DND-41 (cell line): ENCODE data around the gene KCNC1.

Experiments used
- ATAC-seq: fragments of 200-7000 bp; cut with Tn5 transposase; 3 replicates; pipeline ENCODE4 v1.9.1; 2021; ENCODE audit warnings: low read depth; ENCODE audit not compliant: insufficient read depth
- DNase-seq: peaks from one replicate; pipeline ENCODE4 v3.0.0-alpha.2; 2020
- H2AFZ ChIP-seq: 2 replicates; pipeline ENCODE4 v1.6.0; 2012; ENCODE audit warnings: low read depth, low read length
- H3K27ac ChIP-seq: 2 replicates; pipeline ENCODE4 v1.5.1; 2012; ENCODE audit warnings: low read length, inconsistent platforms
- H3K27me3 ChIP-seq: fragments of 200-600 bp; sonication (generic); 2 replicates; pipeline ENCODE4 v1.6.0; 2012; ENCODE audit warnings: low read length, mild to moderate bottlenecking, inconsistent platforms; ENCODE audit not compliant: insufficient read depth, poor library complexity
- H3K36me3 ChIP-seq: 2 replicates; pipeline ENCODE4 v1.5.1; 2012; ENCODE audit warnings: low read length, inconsistent platforms; ENCODE audit not compliant: insufficient read depth
- H3K4me1 ChIP-seq: 2 replicates; pipeline ENCODE4 v1.5.1; 2012; ENCODE audit warnings: mild to moderate bottlenecking, low read length; ENCODE audit not compliant: insufficient read depth
- H3K4me2 ChIP-seq: 2 replicates; pipeline ENCODE4 v1.6.0; 2012; ENCODE audit warnings: mild to moderate bottlenecking, moderate library complexity, low read length, inconsistent platforms; ENCODE audit not compliant: insufficient read depth
- H3K4me3 ChIP-seq, 2 experiments: fragments of 200-600 bp in 1 of 2; shearing (Covaris generic) in 1 of 2; 2 replicates each; pipeline ENCODE4 v1.5.1; 2012 to 2016; ENCODE audit warnings: inconsistent platforms in 2 of 2, low read length in 2 of 2, mild to moderate bottlenecking in 2 of 2, low read depth in 1 of 2, moderate library complexity in 1 of 2
- H3K79me2 ChIP-seq: 2 replicates; pipeline ENCODE4 v1.6.0; 2012; ENCODE audit warnings: low read length, inconsistent platforms; ENCODE audit not compliant: insufficient read depth
- H3K9ac ChIP-seq: 2 replicates; pipeline ENCODE4 v1.6.0; 2012; ENCODE audit warnings: low read depth, mild to moderate bottlenecking, inconsistent platforms, low read length, moderate library complexity
- H3K9me3 ChIP-seq: 2 replicates; pipeline ENCODE4 v1.5.1; 2012; ENCODE audit warnings: low read length, moderate library complexity, mild to moderate bottlenecking, inconsistent platforms; ENCODE audit not compliant: insufficient read depth, severe bottlenecking
- H4K20me1 ChIP-seq: 2 replicates; pipeline ENCODE4 v1.6.0; 2012; ENCODE audit warnings: low read length; ENCODE audit not compliant: insufficient read depth
- EZH2 ChIP-seq: IDR thresholded peaks from 3 replicates; pipeline ENCODE4 v1.6.1; 2012; ENCODE audit warnings: borderline replicate concordance, low read depth, mild to moderate bottlenecking, moderate library complexity, low read length, inconsistent platforms; ENCODE audit not compliant: severe bottlenecking
- TF ChIP-seq, protein P1 (sequence below): IDR thresholded peaks from 2 replicates; pipeline ENCODE4 v1.5.1; 2012; ENCODE audit warnings: borderline replicate concordance, low read length, moderate library complexity, mild to moderate bottlenecking; ENCODE audit not compliant: poor library complexity, severe bottlenecking; ENCODE audit errors: extremely low read depth

Gene KCNC1

DNA sequence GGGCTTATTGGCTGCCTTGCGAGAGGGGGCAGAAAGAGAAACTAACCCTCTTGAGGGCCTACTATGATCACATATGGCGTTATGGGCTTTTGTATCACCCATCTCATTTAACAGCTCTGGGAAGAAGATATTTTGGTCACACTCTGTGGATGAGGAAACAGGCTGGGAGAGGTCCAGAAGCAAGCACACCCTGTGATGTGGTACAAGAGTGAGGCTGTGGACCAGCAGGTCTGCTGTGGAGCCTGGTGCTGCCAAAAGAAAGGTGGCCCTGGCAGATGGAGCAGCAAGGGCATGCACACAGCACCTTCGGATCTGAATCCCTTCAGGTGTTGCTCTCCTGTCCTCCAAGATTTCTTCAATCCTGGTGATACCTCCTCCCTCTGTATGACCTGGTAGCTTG lies 64.1 kb downstream of the KCNC1 start:
- DNase-seq (no peak), ATAC-seq (no peak)
- Histone ChIP-seq H3K27ac (no peak overlapping the region), H3K9ac (no peak overlapping the region), H3K4me2 (no peak overlapping the region), H3K4me1 (no peaks in the 10 kb centered on the region), H2AFZ (no peak overlapping the region), H3K9me3 (no peaks in the 10 kb centered on the region), H3K27me3 (no peaks in the 10 kb centered on the region), H3K4me3 (no peak overlapping the region), H3K79me2 (no peaks in the 10 kb centered on the region), H4K20me1 (peaks cover 3% of the 10 kb centered on the region; the same call in 1 of the 2 replicates), H3K36me3 (no peaks in the 10 kb centered on the region)
- TF ChIP-seq, protein P1, sequence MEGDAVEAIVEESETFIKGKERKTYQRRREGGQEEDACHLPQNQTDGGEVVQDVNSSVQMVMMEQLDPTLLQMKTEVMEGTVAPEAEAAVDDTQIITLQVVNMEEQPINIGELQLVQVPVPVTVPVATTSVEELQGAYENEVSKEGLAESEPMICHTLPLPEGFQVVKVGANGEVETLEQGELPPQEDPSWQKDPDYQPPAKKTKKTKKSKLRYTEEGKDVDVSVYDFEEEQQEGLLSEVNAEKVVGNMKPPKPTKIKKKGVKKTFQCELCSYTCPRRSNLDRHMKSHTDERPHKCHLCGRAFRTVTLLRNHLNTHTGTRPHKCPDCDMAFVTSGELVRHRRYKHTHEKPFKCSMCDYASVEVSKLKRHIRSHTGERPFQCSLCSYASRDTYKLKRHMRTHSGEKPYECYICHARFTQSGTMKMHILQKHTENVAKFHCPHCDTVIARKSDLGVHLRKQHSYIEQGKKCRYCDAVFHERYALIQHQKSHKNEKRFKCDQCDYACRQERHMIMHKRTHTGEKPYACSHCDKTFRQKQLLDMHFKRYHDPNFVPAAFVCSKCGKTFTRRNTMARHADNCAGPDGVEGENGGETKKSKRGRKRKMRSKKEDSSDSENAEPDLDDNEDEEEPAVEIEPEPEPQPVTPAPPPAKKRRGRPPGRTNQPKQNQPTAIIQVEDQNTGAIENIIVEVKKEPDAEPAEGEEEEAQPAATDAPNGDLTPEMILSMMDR: no peak
- no peak for TF ChIP-seq EZH2

DNA sequence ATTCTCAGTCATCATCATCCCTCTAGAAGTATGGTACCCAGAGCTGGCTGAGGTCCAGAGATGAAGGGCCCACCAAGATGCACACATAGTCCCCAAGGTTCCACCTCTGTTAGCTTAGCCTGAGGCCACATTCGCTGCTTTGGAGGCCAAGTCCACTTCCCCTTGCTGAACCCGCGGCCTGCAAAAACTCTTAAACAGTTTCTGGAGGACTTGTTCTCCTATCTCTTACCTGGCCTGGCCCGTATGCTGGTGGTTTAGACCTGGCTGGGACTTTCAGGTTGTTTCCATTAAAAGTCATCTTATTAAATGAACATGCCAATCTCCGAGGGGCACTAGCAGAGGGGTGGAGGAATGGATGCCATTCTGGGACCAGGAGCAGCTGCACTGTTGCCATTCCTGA lies 64.6 kb downstream of the KCNC1 start:
- DNase-seq (no peak), ATAC-seq (no peak)
- Histone ChIP-seq H4K20me1 (peaks cover 3% of the 10 kb centered on the region; the same call in 1 of the 2 replicates), H3K9ac (no peak overlapping the region), H3K36me3 (no peaks in the 10 kb centered on the region), H3K27me3 (no peaks in the 10 kb centered on the region), H2AFZ (no peak overlapping the region), H3K4me3 (no peak overlapping the region), H3K79me2 (no peaks in the 10 kb centered on the region), H3K4me2 (no peak overlapping the region), H3K4me1 (no peaks in the 10 kb centered on the region), H3K9me3 (no peaks in the 10 kb centered on the region), H3K27ac (no peak overlapping the region)
- TF ChIP-seq, protein P1: no peak
- no peak for TF ChIP-seq EZH2

DNA sequence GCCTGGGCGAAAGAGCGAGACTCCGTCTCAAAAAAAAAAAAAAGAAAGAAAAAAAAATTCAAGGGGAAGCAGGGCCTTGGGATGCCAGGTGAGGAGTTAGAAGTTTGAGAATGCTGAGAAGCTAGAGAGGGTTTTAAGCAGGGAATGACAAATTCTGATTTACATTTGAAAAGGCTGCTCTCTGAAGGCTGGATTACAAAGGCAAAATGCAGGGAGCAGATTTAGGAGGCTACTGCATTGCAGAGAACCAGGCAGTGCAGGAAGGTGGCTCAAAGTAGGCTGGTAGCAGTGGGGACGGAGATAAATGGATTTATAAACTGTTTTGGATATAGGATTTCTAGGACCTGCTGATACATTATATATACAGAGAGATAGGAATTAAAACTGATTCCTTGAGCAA lies 66.6 kb downstream of the KCNC1 start:
- H3K4me2 ChIP-seq: no peak overlapping the region
- H3K9me3 ChIP-seq: no peaks in the 10 kb centered on the region
- ATAC-seq (no peak), DNase-seq (no peak)
- no peaks in the 10 kb centered on the region for H3K4me1 ChIP-seq
- H3K9ac ChIP-seq: no peak overlapping the region
- H3K27ac ChIP-seq: no peak overlapping the region
- H3K79me2 ChIP-seq: no peaks in the 10 kb centered on the region
- TF ChIP-seq, protein P1: no peak
- no peak for TF ChIP-seq EZH2
- no peak overlapping the region for H3K4me3 ChIP-seq
- H3K36me3 ChIP-seq: no peaks in the 10 kb centered on the region
- no peaks in the 10 kb centered on the region for H3K27me3 ChIP-seq
- H4K20me1 ChIP-seq: peaks cover 3% of the 10 kb centered on the region; the same call in 1 of the 2 replicates
- no peak overlapping the region for H2AFZ ChIP-seq

DNA sequence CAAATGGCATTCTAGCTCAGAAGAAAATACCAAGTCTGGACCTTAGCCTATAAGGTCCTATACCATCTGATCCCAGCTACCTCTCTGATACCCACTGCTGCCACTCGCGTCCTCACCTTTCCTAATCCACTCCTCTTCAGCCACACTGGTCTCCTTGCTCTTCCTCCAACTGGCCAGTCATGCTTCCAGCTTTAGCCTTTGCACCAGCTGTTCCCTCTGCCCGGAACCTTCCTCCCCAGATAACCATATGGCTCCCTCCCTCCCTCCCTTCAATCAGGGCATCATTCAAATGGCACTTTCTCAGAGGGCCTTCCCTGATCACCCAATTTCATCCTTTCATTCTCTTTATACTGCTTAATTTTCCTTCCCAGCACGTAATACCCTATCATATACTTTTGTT lies 67.9 kb downstream of the KCNC1 start:
- ATAC-seq: no peak
- Histone ChIP-seq H3K79me2 (no peaks in the 10 kb centered on the region), H3K9ac (no peak overlapping the region), H3K9me3 (no peaks in the 10 kb centered on the region), H3K4me3 (no peak overlapping the region), H3K4me1 (no peaks in the 10 kb centered on the region), H3K27me3 (no peaks in the 10 kb centered on the region), H3K4me2 (no peak overlapping the region), H2AFZ (no peak overlapping the region), H4K20me1 (no peaks in the 10 kb centered on the region), H3K36me3 (no peaks in the 10 kb centered on the region), H3K27ac (no peak overlapping the region)
- no peak for TF ChIP-seq EZH2
- TF ChIP-seq, protein P1: no peak
- DNase-seq: no peak
